ENCODE data around the gene NAP1L4. TPM values are rescaled to one million over a fixed set of nuclear protein-coding genes. Genes with fewer than 3 reads are reported as not detected.

The NAP1L4 gene
- polyA plus RNA-seq, 1 of the 3 experiments (the other 2 are of a cell fraction): 104 TPM

DNA sequence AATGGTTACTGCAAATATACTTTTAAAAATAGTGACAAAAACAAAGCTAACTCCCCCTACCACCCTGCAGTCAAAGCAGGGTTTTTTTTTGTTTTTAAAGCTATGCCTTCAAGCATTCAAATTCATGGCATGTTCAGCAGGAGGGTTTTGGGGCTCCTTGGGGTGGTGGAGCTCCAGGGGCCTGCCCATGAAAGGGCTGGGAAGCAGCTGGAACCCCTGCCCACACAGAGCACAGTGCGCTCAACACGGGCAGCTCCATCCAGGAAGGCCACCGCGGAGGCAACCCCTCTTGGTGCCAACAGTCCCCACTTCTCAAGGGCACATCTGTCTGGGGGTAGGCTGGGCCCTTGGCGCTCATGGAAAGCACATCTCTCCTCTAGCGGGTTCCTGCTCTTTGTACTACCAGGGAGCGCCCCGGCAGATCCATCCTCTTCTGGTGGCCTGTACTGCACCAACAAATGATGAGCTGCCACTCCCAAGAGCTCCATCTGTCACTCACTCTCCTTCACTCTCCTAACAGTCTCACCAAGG, 46.3 kb downstream of the NAP1L4 start:
- Histone ChIP-seq H3K4me2 (peak overlapping the region; percentile 73), H3K27me3 (ENCODE audit: insufficient read depth) (no peaks in the 10 kb centered on the region), H3K4me1 (ENCODE audit: control insufficient read depth in 1 of 2, insufficient read depth in 2 of 2, low read depth in 1 of 2, low read length in 1 of 2) (peaks cover 12 to 32% of the 10 kb centered on the region in 2 experiments), H3K9me2 (no peaks in the 10 kb centered on the region), H2AFZ (ENCODE audit: low read depth) (no peak overlapping the region), H3K79me2 (ENCODE audit: insufficient read depth) (peaks cover 26% of the 10 kb centered on the region), H4K20me1 (ENCODE audit: insufficient read depth) (peaks cover 6% of the 10 kb centered on the region; the same call in 1 of the 2 replicates), H3K27ac (ENCODE audit: low read depth in 2 of 2, low read length in 1 of 2) (peak overlapping the region; percentile 63 to 83; a peak in 3 of 4 replicates), H3K9me3 (no peaks in the 10 kb centered on the region), H3F3A (replicated peaks; ENCODE audit: insufficient read depth) (peaks cover 13% of the 10 kb centered on the region), H3K9ac (no peak overlapping the region), H3K4me3 (ENCODE audit: low read depth in 2 of 2, low read length in 1 of 2) (no peak overlapping the region), H3K36me3 (replicated peaks in 1 of 2; ENCODE audit: control insufficient read depth in 1 of 2, insufficient read depth in 2 of 2, low read length in 1 of 2) (peaks cover 45 to 65% of the 10 kb centered on the region in 2 experiments)
- CTCF ChIA-PET: interaction anchor here (0.7 to 1.7 kb wide), 4 partner anchors 10 to 413 kb away, joined by 3 to 6 read pairs (median 4); no protein-coding TSS in a partner anchor
- TF ChIP-seq SMC3 (IDR thresholded peaks at IDR 0.05; ENCODE audit: low read depth, low read length): no peak
- TF ChIP-seq GATA2 (CRISPR knock-in tag; IDR thresholded peaks at IDR 0.05): no peak
- no peak for TF ChIP-seq YY1 (IDR thresholded peaks at IDR 0.05; ENCODE audit: low read depth)
- TF ChIP-seq, protein P1, sequence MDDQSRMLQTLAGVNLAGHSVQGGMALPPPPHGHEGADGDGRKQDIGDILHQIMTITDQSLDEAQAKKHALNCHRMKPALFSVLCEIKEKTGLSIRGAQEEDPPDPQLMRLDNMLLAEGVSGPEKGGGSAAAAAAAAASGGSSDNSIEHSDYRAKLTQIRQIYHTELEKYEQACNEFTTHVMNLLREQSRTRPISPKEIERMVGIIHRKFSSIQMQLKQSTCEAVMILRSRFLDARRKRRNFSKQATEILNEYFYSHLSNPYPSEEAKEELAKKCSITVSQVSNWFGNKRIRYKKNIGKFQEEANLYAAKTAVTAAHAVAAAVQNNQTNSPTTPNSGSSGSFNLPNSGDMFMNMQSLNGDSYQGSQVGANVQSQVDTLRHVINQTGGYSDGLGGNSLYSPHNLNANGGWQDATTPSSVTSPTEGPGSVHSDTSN (IDR thresholded peaks at IDR 0.05): peak; percentile 13; the same call in 1 of the 2 replicates
- TF ChIP-seq EP300 (IDR thresholded peaks at IDR 0.05; ENCODE audit: borderline replicate concordance in 1 of 2, low read depth in 1 of 2, low read length in 1 of 2): no peak
- POLR2A ChIA-PET: interaction anchor here (1.0 kb wide), 1 partner anchor 25 kb away, joined by 3 read pairs; no protein-coding TSS in a partner anchor
- 63% methylated on average over 6 of the region's 8 CpGs for WGBS (ENCODE audit: low lambda C conversion rate)
- DNase-seq: peak; percentile 36

DNA sequence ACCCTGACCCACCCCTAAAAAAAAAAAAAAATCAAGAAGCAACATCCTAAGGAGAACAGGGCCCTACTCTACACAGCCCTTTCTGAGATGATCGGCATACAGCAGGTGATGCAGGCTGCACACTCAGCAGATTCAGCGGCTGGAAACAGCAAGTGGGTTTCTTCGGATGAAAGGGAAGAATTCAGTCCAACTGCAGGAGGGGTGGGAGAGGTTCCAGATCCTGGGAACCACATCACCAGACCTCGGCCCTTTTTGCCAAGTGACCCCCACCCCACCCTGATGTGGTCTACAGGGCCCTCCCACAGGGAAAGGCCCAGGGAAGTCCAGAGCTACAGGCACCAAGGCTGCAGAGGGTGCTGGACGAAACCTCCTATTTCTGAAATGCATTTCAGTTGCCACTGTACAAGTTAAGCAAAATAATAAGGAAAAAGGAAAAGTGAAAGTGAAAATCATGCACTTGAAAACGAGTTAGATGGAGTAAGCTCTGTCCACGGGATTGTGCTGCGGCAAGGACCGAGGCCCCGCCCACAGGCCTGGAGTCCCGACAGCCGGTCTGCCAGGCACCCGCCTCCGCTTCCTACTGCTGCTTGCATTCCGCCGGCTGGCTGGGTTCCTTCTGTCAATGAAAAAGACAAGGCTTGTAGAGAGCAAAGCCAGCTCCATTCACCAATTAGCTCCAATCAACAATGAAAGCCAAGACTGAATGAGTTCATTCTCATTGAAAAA, 46.9 kb downstream of the NAP1L4 start:
- Histone ChIP-seq H3K4me2 (peak overlapping the region; percentile 73), H3K36me3 (replicated peaks in 1 of 2; ENCODE audit: control insufficient read depth in 1 of 2, insufficient read depth in 2 of 2, low read length in 1 of 2) (peaks cover 38 to 59% of the 10 kb centered on the region in 2 experiments), H4K20me1 (ENCODE audit: insufficient read depth) (peaks cover 6% of the 10 kb centered on the region; the same call in 1 of the 2 replicates), H3K79me2 (ENCODE audit: insufficient read depth) (peaks cover 20% of the 10 kb centered on the region; the same call in 1 of the 2 replicates), H3K27me3 (ENCODE audit: insufficient read depth) (no peaks in the 10 kb centered on the region), H3F3A (replicated peaks; ENCODE audit: insufficient read depth) (peaks cover 13% of the 10 kb centered on the region), H3K27ac (ENCODE audit: low read depth in 2 of 2, low read length in 1 of 2) (peak overlapping the region; percentile 63 to 83; a peak in 3 of 4 replicates), H3K4me3 (ENCODE audit: low read depth in 2 of 2, low read length in 1 of 2) (peak overlapping the region; percentile 8 to 17; a peak in 2 of 4 replicates), H3K9ac (no peak overlapping the region), H3K4me1 (ENCODE audit: control insufficient read depth in 1 of 2, insufficient read depth in 2 of 2, low read depth in 1 of 2, low read length in 1 of 2) (peaks cover 12 to 38% of the 10 kb centered on the region in 2 experiments), H3K9me2 (no peaks in the 10 kb centered on the region), H3K9me3 (no peaks in the 10 kb centered on the region), H2AFZ (ENCODE audit: low read depth) (no peak overlapping the region)
- WGBS (ENCODE audit: low lambda C conversion rate): 39% methylated on average over 16 of the region's 16 CpGs
- ChIA-PET POLR2A (interaction anchor here (1.0 kb wide), 1 partner anchor 26 kb away, joined by 3 read pairs; no protein-coding TSS in a partner anchor), CTCF (interaction anchor here (0.7 to 1.0 kb wide), 3 partner anchors 15 to 412 kb away, joined by 3 to 4 read pairs (median 3); no protein-coding TSS in a partner anchor)
- DNase-seq: peak; percentile 85
- no peak for TF ChIP-seq SMC3 (IDR thresholded peaks at IDR 0.05; ENCODE audit: low read depth, low read length)
- TF ChIP-seq, protein P1 (IDR thresholded peaks at IDR 0.05): 0 out of 2 replicates have a peak, but pooled peaks have one; percentile 19
- TF ChIP-seq, protein P2, sequence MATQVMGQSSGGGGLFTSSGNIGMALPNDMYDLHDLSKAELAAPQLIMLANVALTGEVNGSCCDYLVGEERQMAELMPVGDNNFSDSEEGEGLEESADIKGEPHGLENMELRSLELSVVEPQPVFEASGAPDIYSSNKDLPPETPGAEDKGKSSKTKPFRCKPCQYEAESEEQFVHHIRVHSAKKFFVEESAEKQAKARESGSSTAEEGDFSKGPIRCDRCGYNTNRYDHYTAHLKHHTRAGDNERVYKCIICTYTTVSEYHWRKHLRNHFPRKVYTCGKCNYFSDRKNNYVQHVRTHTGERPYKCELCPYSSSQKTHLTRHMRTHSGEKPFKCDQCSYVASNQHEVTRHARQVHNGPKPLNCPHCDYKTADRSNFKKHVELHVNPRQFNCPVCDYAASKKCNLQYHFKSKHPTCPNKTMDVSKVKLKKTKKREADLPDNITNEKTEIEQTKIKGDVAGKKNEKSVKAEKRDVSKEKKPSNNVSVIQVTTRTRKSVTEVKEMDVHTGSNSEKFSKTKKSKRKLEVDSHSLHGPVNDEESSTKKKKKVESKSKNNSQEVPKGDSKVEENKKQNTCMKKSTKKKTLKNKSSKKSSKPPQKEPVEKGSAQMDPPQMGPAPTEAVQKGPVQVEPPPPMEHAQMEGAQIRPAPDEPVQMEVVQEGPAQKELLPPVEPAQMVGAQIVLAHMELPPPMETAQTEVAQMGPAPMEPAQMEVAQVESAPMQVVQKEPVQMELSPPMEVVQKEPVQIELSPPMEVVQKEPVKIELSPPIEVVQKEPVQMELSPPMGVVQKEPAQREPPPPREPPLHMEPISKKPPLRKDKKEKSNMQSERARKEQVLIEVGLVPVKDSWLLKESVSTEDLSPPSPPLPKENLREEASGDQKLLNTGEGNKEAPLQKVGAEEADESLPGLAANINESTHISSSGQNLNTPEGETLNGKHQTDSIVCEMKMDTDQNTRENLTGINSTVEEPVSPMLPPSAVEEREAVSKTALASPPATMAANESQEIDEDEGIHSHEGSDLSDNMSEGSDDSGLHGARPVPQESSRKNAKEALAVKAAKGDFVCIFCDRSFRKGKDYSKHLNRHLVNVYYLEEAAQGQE (IDR thresholded peaks at IDR 0.05; ENCODE audit: low read depth, low read length): no peak
- no peak for TF ChIP-seq NFIC (IDR thresholded peaks at IDR 0.05; ENCODE audit: borderline replicate concordance)
- TF ChIP-seq MXI1 (IDR thresholded peaks at IDR 0.05; ENCODE audit: low read depth, low read length): peak; percentile 73
- no peak for TF ChIP-seq EP300 (IDR thresholded peaks at IDR 0.05; ENCODE audit: borderline replicate concordance in 1 of 2, low read depth in 1 of 2, low read length in 1 of 2)
- TF ChIP-seq RAD21 (IDR thresholded peaks at IDR 0.05; ENCODE audit: low read length): 0 out of 2 replicates have a peak, but pooled peaks have one; percentile 5
- 0 out of 2 replicates have a peak, but pooled peaks have one; percentile 9 for TF ChIP-seq ELF1 (IDR thresholded peaks at IDR 0.05)
- no peak for TF ChIP-seq GABPA (IDR thresholded peaks at IDR 0.05; ENCODE audit: low read depth)
- TF ChIP-seq, protein P3, sequence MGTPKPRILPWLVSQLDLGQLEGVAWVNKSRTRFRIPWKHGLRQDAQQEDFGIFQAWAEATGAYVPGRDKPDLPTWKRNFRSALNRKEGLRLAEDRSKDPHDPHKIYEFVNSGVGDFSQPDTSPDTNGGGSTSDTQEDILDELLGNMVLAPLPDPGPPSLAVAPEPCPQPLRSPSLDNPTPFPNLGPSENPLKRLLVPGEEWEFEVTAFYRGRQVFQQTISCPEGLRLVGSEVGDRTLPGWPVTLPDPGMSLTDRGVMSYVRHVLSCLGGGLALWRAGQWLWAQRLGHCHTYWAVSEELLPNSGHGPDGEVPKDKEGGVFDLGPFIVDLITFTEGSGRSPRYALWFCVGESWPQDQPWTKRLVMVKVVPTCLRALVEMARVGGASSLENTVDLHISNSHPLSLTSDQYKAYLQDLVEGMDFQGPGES (IDR thresholded peaks at IDR 0.05; ENCODE audit: low read depth, low read length): no peak
- no peak for TF ChIP-seq RFX5 (IDR thresholded peaks at IDR 0.05; ENCODE audit: low read length)
- no peak for TF ChIP-seq FOXM1 (IDR thresholded peaks at IDR 0.05; ENCODE audit: low read depth)
- TF ChIP-seq SIN3A (IDR thresholded peaks at IDR 0.05; ENCODE audit: borderline replicate concordance, low read depth, low read length): peak; percentile 51; the same call in 1 of the 2 replicates
- TF ChIP-seq TCF12 (IDR thresholded peaks at IDR 0.05): peak; percentile 39; the same call in 1 of the 2 replicates
- TF ChIP-seq, protein P4, sequence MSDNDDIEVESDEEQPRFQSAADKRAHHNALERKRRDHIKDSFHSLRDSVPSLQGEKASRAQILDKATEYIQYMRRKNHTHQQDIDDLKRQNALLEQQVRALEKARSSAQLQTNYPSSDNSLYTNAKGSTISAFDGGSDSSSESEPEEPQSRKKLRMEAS (IDR thresholded peaks at IDR 0.05; ENCODE audit: low read depth): 0 out of 2 replicates have a peak, but pooled peaks have one; percentile 38

All from SK-N-SH (cell line).